NCI-H1417 treated with DMSO at 0.1 percent for 48 hours (cell line): ENCODE data around the gene KRTAP9-7.

Source experiments
- DNase-seq: peaks from one replicate; lab custom pipeline; 2025; lab: John Stamatoyannopoulos, UW

KRTAP9-7 gene

GRCh38 chr17:41271858-41272257 lies 3.6 kb upstream of the KRTAP9-7 start:
- no peak for DNase-seq

DNA sequence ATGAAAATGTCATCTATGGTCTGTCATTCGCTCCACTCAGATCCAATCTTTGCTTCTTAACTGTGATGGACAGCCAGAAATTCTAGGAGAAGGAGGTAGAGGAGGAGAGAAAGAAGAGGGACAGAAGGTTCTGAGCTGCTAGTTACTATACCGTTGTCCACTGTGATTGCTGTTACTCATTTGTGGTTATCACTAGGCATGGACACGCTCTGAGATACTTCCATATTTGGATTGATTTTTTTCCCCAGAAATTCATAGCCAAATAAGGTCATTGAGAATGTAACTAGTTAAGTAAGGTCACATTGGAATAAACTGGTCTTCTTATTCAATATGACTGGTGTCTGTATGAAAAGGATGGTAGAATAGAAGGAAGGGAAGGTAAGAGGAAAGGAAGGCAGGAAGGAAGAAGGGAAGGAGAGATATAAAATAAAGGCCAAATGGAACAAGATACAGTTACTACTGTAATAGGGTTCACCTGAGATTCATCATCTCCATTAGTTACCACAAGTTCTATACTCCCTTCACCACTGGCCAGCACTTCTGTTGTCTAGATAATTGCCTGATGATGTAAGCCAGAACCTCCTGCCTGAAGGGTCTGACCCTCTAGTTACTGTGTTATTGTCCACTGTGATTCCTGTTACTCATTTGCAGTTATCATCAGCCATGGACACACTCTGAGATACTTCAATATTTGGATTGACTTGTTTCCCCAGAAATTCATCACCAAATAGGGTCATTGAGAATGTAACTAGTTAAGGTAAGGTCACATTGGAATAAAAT lies 2.9 kb downstream of the KRTAP9-7 start:
- DNase-seq: no peak

DNA sequence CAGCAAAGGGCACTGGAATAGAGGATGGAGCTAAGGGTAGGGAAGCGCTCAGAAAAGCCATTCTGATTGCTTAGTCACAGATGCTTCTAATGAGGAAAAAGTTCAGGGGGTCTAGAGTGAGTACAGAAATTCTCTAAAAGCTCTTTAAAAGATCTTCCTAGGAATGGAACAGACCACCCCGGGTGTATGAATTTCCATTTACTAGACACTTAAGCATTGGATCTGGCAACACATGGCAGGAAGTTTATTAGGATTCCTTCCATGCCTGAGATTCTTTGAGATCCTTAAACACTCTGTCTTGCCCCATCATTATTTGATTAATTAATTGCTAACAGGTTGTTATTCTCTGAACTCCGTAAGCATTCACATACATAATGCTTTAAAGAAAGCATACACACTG lies 8.5 kb downstream of the KRTAP9-7 start:
- no peak for DNase-seq

DNA sequence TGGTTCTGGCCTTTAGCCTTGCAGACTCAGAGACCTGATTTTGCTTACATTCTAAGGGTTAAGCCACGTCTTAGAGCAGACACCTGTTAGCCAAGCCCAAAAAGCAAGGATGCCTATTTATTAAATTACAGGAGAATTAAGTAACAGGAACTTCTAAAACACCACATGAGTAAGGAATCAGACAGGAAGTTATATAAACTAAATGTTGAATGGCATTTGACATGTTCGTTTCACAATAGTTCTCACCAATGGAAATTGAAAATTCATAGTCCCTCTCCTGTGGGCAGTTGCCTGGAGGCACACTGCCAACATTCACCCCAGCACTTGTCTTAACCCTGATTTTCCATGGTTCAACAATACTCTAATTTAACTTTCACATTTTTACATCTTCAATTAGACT lies 9.0 kb downstream of the KRTAP9-7 start:
- DNase-seq: no peak

GRCh38 chr17:41287050-41287449 lies 11.6 kb downstream of the KRTAP9-7 start:
- DNase-seq: no peak

DNA sequence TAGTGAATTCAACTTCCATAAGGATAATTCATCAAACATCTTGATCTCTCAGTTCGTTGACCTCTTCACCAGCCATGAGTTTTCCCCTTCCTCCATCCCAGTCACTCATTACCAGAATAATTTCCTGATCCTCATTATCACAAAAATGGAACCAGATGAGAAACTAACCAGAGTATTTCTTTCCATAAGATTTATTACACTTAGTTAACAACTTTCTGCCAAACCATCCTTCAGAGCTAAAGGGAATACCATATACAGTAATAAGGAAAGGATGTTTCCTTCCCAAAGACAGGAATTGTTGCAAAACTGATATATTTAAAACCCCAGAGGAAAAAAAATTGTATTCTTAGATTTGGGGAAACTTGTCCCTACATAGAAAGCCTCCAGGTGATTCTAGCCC lies 18.5 kb downstream of the KRTAP9-7 start:
- no peak for DNase-seq

GRCh38 chr17:41296846-41297245 lies 21.3 kb downstream of the KRTAP9-7 start:
- no peak for DNase-seq

- DNase-seq: no peak
These were observed 23.1 kb downstream of the KRTAP9-7 start for GRCh38 chr17:41298458-41299135.

GRCh38 chr17:41301204-41301790 lies 25.8 kb downstream of the KRTAP9-7 start:
- DNase-seq: no peak

- DNase-seq: no peak
These were observed 26.7 kb downstream of the KRTAP9-7 start, which contains the start of gene KRTAP29-1 for GRCh38 chr17:41301916-41302901. Gene KRTAP29-1 (minus strand): TSS chr17:41302851. CDS start chr17:41302851, 0 bp downstream.

DNA sequence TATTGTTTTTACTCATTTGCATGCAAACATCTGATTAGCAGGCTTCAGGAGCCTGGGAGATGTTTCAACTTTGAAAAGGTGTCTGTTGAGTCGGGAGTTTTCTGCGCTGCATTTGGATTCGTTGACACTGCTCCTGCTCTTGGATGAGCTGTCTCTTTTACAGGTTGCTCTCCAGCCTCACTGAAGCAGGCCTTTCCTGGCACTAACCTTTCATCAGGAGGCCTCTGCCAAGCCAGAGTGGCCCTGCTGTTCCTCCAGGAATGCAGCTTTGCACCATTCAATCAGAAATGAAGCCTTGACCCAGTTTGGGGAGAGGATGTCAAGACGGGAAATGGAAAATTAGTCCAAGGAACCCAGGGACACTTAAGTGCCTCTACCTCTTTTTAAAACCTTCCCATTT lies 27.5 kb downstream of the KRTAP9-7 start:
- no peak for DNase-seq

DNA sequence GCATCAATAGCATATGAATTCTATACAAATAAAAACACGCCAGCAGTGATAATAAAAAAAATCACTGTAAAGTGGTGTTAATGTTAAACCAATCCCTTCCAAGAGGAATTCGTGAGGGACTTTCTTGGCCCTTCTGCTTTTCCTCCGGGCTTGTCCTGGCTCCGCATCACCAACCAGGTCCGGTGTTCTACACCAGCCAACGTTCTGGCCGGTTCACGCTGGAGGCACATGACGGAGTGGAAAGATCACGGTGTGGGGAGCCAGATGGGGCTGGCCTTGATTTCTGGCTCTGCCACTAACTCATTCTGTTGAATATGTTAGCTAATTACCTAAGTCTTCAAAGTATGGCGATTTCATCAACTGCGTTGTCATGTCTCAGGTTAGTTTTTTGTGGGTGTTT lies 28.6 kb downstream of the KRTAP9-7 start:
- no peak for DNase-seq

- DNase-seq: no peak
These were observed 32.1 kb downstream of the KRTAP9-7 start for GRCh38 chr17:41307647-41308046.

- DNase-seq: no peak
These were observed 32.9 kb downstream of the KRTAP9-7 start for GRCh38 chr17:41308251-41308917.

DNA sequence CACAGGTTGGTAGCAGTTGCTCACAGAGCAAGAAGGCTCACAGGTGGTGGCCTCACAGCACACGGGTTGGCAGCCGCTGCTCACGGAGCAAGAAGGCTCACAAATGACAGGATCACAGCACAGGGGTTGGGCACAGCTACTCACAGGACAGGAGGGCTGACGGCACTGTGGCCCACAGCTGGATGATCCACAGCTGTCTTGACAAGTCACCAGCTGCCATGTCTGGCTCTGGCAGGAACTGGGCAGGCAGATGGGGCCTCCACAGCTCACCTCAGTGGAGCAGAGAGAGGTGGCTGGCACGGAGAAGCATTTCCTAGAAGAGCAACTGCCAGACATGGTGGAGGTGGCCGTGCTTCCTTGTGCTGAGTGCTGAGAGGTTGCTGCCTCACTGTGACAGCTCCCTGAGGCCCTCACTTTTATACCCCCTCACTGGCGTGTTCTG lies 33.4 kb downstream of the KRTAP9-7 start, which contains the start of gene KRTAP16-1:
Gene KRTAP16-1 (minus strand): TSS at position 392 of the 442 bp plus-strand sequence. CDS start 56 bp downstream, at position 336.
- no peak for DNase-seq

- no peak for DNase-seq
These were observed 35.6 kb downstream of the KRTAP9-7 start for GRCh38 chr17:41311111-41311510.

DNA sequence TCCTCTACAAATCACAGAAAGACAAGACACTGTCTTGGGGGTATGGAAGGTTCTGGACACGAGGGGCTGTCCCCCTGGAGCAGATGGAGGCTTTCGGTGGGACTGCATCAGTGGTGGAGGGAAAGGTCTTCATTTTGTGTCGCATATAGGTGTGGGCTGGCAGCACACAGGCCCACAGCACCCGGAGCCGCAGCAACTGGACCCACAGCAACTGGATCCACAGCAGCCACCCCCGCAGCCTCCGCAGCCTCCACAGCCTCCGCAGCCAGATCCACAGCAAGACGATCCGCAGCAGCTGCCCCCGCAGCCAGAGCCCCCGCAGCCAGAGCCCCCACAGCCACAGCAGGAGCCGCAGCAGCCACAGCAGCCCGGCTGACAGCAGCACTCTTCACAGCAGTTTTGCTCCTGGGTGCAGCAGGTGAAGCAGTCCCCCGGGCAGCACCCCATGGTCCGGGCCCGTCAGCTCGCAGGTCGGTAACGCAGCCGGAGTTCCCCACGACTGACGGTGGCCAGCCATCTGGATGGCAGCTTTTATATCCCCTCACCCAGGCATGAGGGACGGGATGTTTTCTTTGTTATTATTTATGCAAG lies 39.8 kb downstream of the KRTAP9-7 start, which contains the start of gene KRTAP17-1:
Gene KRTAP17-1 (minus strand): TSS at position 507 of the 591 bp plus-strand sequence. CDS start 60 bp downstream, at position 447.
- DNase-seq: no peak

- no peak for DNase-seq
These were observed 40.4 kb downstream of the KRTAP9-7 start for GRCh38 chr17:41315814-41316445.

DNA sequence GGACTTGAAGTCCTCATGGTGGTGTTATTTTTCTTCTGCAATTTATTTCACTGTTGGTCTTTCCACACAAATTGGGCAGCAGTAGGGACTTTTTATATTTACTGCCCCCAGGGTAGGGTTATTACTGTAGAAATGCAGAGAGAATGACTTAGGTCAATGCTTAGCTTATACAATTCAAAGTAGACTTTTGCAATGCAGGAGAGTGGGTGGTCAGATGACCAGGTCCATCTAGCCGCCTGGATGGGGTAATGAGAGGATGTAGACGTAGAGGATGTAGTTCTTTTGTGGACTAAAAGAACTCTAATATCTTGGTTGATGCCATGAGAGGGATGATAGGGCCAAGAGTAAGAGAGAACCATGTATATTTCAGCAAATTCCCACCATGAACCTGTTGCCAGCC lies 42.7 kb downstream of the KRTAP9-7 start:
- no peak for DNase-seq
